Measurements from ENCODE around the gene STRN3.
A peak's percentile ranks its signal among the peaks of the same experiment; 100 is the strongest.
"Not testable (repeated sequence)": the region's sequence is repeated elsewhere in the genome, so short reads cannot be mapped to it uniquely, and the experiment has no call there.

Gene STRN3

GRCh38 chr14:30980106-30980704 is 46.0 kb downstream of the STRN3 start:
- POLR2A ChIA-PET = not testable (repeated sequence)
- CTCF ChIA-PET = interaction anchor here (0.8 to 4.5 kb wide), 16 partner anchors 8 to 380 kb away, joined by 3 to 22 read pairs (median 4); no protein-coding TSS in a partner anchor
- peak; percentile 52 for DNase-seq (ENCODE audit: extremely low spot score)
- TF ChIP-seq, protein P1, sequence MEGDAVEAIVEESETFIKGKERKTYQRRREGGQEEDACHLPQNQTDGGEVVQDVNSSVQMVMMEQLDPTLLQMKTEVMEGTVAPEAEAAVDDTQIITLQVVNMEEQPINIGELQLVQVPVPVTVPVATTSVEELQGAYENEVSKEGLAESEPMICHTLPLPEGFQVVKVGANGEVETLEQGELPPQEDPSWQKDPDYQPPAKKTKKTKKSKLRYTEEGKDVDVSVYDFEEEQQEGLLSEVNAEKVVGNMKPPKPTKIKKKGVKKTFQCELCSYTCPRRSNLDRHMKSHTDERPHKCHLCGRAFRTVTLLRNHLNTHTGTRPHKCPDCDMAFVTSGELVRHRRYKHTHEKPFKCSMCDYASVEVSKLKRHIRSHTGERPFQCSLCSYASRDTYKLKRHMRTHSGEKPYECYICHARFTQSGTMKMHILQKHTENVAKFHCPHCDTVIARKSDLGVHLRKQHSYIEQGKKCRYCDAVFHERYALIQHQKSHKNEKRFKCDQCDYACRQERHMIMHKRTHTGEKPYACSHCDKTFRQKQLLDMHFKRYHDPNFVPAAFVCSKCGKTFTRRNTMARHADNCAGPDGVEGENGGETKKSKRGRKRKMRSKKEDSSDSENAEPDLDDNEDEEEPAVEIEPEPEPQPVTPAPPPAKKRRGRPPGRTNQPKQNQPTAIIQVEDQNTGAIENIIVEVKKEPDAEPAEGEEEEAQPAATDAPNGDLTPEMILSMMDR (IDR thresholded peaks at IDR 0.05; ENCODE audit: control extremely low read depth, extremely low read depth, low read depth, missing control alignments) = peak; percentile 40

DNA sequence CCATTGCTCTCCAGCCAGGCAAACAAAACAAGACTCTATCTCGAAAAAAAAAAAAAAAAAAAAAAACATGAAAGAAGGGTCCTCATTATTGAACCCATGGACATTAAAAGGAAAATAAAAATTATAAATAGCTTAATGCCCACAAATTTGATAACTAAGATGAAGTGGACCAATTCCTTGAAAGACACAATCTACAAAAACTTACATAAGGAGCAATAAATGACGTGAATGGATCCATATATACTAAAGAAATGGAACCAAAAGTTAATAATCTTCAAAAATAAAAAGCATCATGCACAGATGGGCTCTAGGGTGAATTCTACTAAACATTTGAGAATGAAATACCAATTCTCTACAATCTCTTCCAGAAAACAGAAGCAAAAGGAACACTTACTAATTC is 48.4 kb downstream of the STRN3 start:
- TF ChIP-seq, protein P1 (IDR thresholded peaks at IDR 0.05; ENCODE audit: control extremely low read depth, extremely low read depth, low read depth, missing control alignments) = no peak
- POLR2A ChIA-PET = no interaction called here
- CTCF ChIA-PET = interaction anchor here (0.9 to 4.5 kb wide), 4 partner anchors 9 to 150 kb away, joined by 3 to 22 read pairs (median 4); no protein-coding TSS in a partner anchor
- no peak for DNase-seq (ENCODE audit: extremely low spot score)

- ChIA-PET POLR2A (no interaction called here), CTCF (no interaction called here)
- DNase-seq (ENCODE audit: extremely low spot score) = no peak
- TF ChIP-seq, protein P1 (IDR thresholded peaks at IDR 0.05; ENCODE audit: control extremely low read depth, extremely low read depth, low read depth, missing control alignments) = no peak
Measured at GRCh38 chr14:30974628-30975027, 51.6 kb downstream of the STRN3 start.

- POLR2A ChIA-PET = no interaction called here
Measured at GRCh38 chr14:30972882-30973582, 53.1 kb downstream of the STRN3 start.

GRCh38 chr14:30972036-30972732 is 54.0 kb downstream of the STRN3 start:
- DNase-seq (ENCODE audit: extremely low spot score); POLR2A ChIA-PET: not testable (repeated sequence)
- CTCF ChIA-PET = interaction anchor here (1.4 to 3.5 kb wide), 3 partner anchors 9 to 110 kb away, joined by 4 to 15 read pairs (median 4); no protein-coding TSS in a partner anchor

More at GRCh38 chr14:30972882-30973582, 53.1 kb downstream of the STRN3 start:
- no peak for DNase-seq (ENCODE audit: extremely low spot score)
- TF ChIP-seq, protein P1 (IDR thresholded peaks at IDR 0.05; ENCODE audit: control extremely low read depth, extremely low read depth, low read depth, missing control alignments) = no peak
- CTCF ChIA-PET = no interaction called here

- no peak for DNase-seq (ENCODE audit: extremely low spot score)
- CTCF ChIA-PET = interaction anchor here (1.2 to 3.5 kb wide), 5 partner anchors 9 to 351 kb away, joined by 3 to 15 read pairs (median 4); no protein-coding TSS in a partner anchor
Measured at GRCh38 chr14:30971586-30971985, 54.6 kb downstream of the STRN3 start.

DNA sequence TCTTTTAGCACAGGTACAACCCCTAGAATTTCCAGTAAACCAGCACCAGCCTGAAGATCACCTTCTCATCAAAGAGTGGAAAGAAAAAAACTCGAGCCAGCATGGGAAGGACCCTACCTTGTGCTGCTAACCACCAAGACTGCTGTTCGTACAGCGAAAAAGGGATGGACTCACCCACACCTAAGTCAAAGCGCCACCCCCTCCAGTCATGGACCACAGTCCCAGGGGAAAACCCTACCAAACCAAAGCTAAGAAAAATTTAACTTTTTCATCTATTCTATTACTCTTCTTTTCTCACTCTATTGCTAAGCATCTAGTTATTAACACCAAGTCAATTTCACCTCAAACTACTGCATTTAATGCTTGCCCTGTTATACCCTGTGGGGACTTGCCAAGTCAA is 56.4 kb downstream of the STRN3 start:
- CTCF ChIA-PET = interaction anchor here (0.9 to 3.5 kb wide), 6 partner anchors 9 to 349 kb away, joined by 3 to 15 read pairs (median 3); no protein-coding TSS in a partner anchor
- DNase-seq (ENCODE audit: extremely low spot score) = peak; percentile 38
- POLR2A ChIA-PET = not testable (repeated sequence)

More at GRCh38 chr14:30971586-30971985, 54.6 kb downstream of the STRN3 start:
- TF ChIP-seq, protein P1 (IDR thresholded peaks at IDR 0.05; ENCODE audit: control extremely low read depth, extremely low read depth, low read depth, missing control alignments) = no peak
- POLR2A ChIA-PET = no interaction called here

GRCh38 chr14:30967364-30968098 is 58.6 kb downstream of the STRN3 start:
- DNase-seq (ENCODE audit: extremely low spot score); CTCF ChIA-PET; POLR2A ChIA-PET: not testable (repeated sequence)

Data from GM10248 (cell line).